IMR-90 (cell line): ENCODE data around the gene PPIC. TPM values are rescaled to one million over a fixed set of nuclear protein-coding genes. Genes with fewer than 3 reads are reported as not detected.

Experiments
- ATAC-seq: fragments of 200-7000 bp; cut with Tn5 transposase; 2 replicates; pipeline ENCODE4 v1.9.1; 2020; ENCODE audit warnings: low read depth, mild to moderate bottlenecking, moderate library complexity
- BruUV-seq: library from RNA; stranded (reverse); fragments of 400-500 nt; replicated peaks from 2 replicates; lab custom pipeline; 2021; lab: Mats Ljungman, UMichigan
- CTCF ChIA-PET: fragments of 300-600 bp; formaldehyde crosslinking; extraction: SDS; loops from one replicate; lab custom pipeline; 2021; ENCODE audit warnings: antibody characterized with exemption; lab: Yijun Ruan, JAX
- POLR2A ChIA-PET: fragments of 300-600 bp; sonication (Branson Sonifier 250); formaldehyde crosslinking; loops from one replicate; lab custom pipeline; 2022; ENCODE audit warnings: antibody characterized with exemption; ENCODE audit not compliant: unreplicated experiment; lab: Charles Lee
- DNase-seq: peaks from one replicate; pipeline ENCODE4 v3.0.0; 2013
- H2AFZ ChIP-seq: replicated peaks from 2 replicates; pipeline ENCODE3; 2013; ENCODE audit warnings: low read length, mild to moderate bottlenecking; ENCODE audit not compliant: poor library complexity
- H2AK5ac ChIP-seq: 2 replicates; pipeline ENCODE4 v1.6.1; 2013; ENCODE audit warnings: low read depth, low read length, inconsistent platforms
- H2AK9ac ChIP-seq: replicated peaks from 2 replicates; pipeline ENCODE3; 2013; ENCODE audit warnings: mild to moderate bottlenecking, low read depth, low read length, moderate library complexity; ENCODE audit not compliant: poor library complexity
- H2BK120ac ChIP-seq: 2 replicates; pipeline ENCODE4 v1.6.1; 2013; ENCODE audit warnings: low read depth, low read length, inconsistent platforms
- H2BK15ac ChIP-seq: 3 replicates; pipeline ENCODE4 v1.6.1; 2013; ENCODE audit warnings: low read depth, low read length, inconsistent platforms
- H2BK20ac ChIP-seq: 2 replicates; pipeline ENCODE4 v1.6.1; 2013; ENCODE audit warnings: low read depth, mild to moderate bottlenecking, inconsistent platforms, low read length, moderate library complexity
- H2BK5ac ChIP-seq: 2 replicates; pipeline ENCODE4 v1.6.1; 2013; ENCODE audit warnings: mild to moderate bottlenecking, low read depth, low read length, inconsistent platforms; ENCODE audit not compliant: poor library complexity, severe bottlenecking
- H3K14ac ChIP-seq: replicated peaks from 2 replicates; pipeline ENCODE4 v1.6.1; 2013; ENCODE audit warnings: low read depth, low read length, inconsistent platforms
- H3K18ac ChIP-seq: 2 replicates; pipeline ENCODE4 v1.6.1; 2013; ENCODE audit warnings: low read depth, low read length, control low read depth
- H3K23ac ChIP-seq: 2 replicates; pipeline ENCODE4 v1.6.1; 2013; ENCODE audit warnings: low read depth, low read length, inconsistent platforms
- H3K27ac ChIP-seq: 2 replicates; pipeline ENCODE4 v1.5.1; 2013; ENCODE audit warnings: mild to moderate bottlenecking, control low read depth, low read length; ENCODE audit not compliant: insufficient read depth
- H3K27me3 ChIP-seq: 2 replicates; pipeline ENCODE4 v1.6.1; 2013; ENCODE audit warnings: low read length; ENCODE audit not compliant: control insufficient read depth, insufficient read depth
- H3K36me3 ChIP-seq: 2 replicates; pipeline ENCODE4 v1.6.1; 2013; ENCODE audit warnings: low read length, mixed read lengths; ENCODE audit not compliant: control insufficient read depth, insufficient read depth
- H3K4ac ChIP-seq: 2 replicates; pipeline ENCODE4 v1.6.1; 2013; ENCODE audit warnings: low read depth, low read length, inconsistent platforms
- H3K4me1 ChIP-seq: 2 replicates; pipeline ENCODE4 v1.6.1; 2013; ENCODE audit warnings: low read length, mixed read lengths; ENCODE audit not compliant: control insufficient read depth, insufficient read depth
- H3K4me2 ChIP-seq: 2 replicates; pipeline ENCODE4 v1.6.1; 2013; ENCODE audit warnings: low read depth, mild to moderate bottlenecking, control low read depth, low read length, moderate library complexity
- H3K4me3 ChIP-seq: 2 replicates; pipeline ENCODE4 v1.5.1; 2013; ENCODE audit warnings: low read depth, mild to moderate bottlenecking, control low read depth, low read length, moderate library complexity; ENCODE audit not compliant: insufficient read depth
- H3K56ac ChIP-seq: 2 replicates; pipeline ENCODE4 v1.6.1; 2013; ENCODE audit warnings: low read length, inconsistent platforms; ENCODE audit not compliant: insufficient read depth; ENCODE audit errors: extremely low read depth
- H3K79me1 ChIP-seq, 2 experiments: 2 replicates each; pipeline ENCODE4 v1.6.1; 2013; ENCODE audit warnings: low read length in 2 of 2, inconsistent platforms in 1 of 2, low read depth in 1 of 2
- H3K9ac ChIP-seq: 2 replicates; pipeline ENCODE4 v1.6.1; 2013; ENCODE audit warnings: low read depth, low read length, control low read depth
- H3K9me1 ChIP-seq: 2 replicates; pipeline ENCODE4 v1.6.1; 2013; ENCODE audit warnings: low read length, inconsistent platforms; ENCODE audit not compliant: insufficient read depth
- H3K9me3 ChIP-seq: 2 replicates; pipeline ENCODE4 v1.6.1; 2013; ENCODE audit warnings: low read length; ENCODE audit not compliant: control insufficient read depth, insufficient read depth
- H4K20me1 ChIP-seq: 2 replicates; pipeline ENCODE4 v1.6.1; 2013; ENCODE audit warnings: low read length, inconsistent platforms; ENCODE audit not compliant: insufficient read depth
- H4K5ac ChIP-seq: 2 replicates; pipeline ENCODE4 v1.6.1; 2013; ENCODE audit warnings: mild to moderate bottlenecking, low read depth, low read length, control low read depth
- H4K8ac ChIP-seq, 2 experiments: 2 replicates each; pipeline ENCODE4 v1.6.1; 2013; ENCODE audit warnings: low read depth in 2 of 2, low read length in 2 of 2, control low read depth in 1 of 2, inconsistent platforms in 1 of 2
- H4K91ac ChIP-seq: 2 replicates; pipeline ENCODE4 v1.6.1; 2013; ENCODE audit warnings: low read depth, low read length, inconsistent platforms; ENCODE audit not compliant: insufficient read depth
- CEBPB ChIP-seq: IDR thresholded peaks from 2 replicates; pipeline ENCODE4 v1.6.1; 2012; ENCODE audit warnings: low read depth, low read length, improper control_type of control experiment
- CHD1 ChIP-seq: IDR thresholded peaks from 2 replicates; pipeline ENCODE4 v1.6.1; 2012; ENCODE audit warnings: low read depth, low read length, improper control_type of control experiment
- MAFK ChIP-seq: IDR thresholded peaks from 2 replicates; pipeline ENCODE4 v1.6.1; 2012; ENCODE audit warnings: low read depth, low read length, improper control_type of control experiment
- NFE2L2 ChIP-seq: fragments of 150-350 bp; IDR thresholded peaks from 2 replicates; pipeline ENCODE4 v1.6.1; 2016; ENCODE audit warnings: low read depth, mild to moderate bottlenecking, low read length
- RCOR1 ChIP-seq: IDR thresholded peaks from 2 replicates; pipeline ENCODE4 v1.6.1; 2012; ENCODE audit warnings: mild to moderate bottlenecking, low read length, improper control_type of control experiment; ENCODE audit not compliant: insufficient replicate concordance
- WGBS, 2 experiments: methylation state at CpG; one replicate each; pipeline versions ENCODE4 v1.1.5 to v1.1.7; 2013; ENCODE audit warnings: missing lambda C conversion rate in 2 of 2; ENCODE audit not compliant: insufficient read length in 1 of 2; ENCODE audit errors: extremely low coverage in 2 of 2; 5-methylcytosine and 5-hydroxymethylcytosine counted together
- dilution Hi-C: fragments of 300-500 bp; cut with HindIII; formaldehyde crosslinking; loops from one replicate; pipeline ENCODE4 v1.14.3; 2018; ENCODE audit warnings: low sequenced_read_pairs; ENCODE audit not compliant: unreplicated experiment
- in situ Hi-C: fragments of 300-500 bp; cut with MboI; formaldehyde crosslinking; loops from 3 replicates; pipeline ENCODE4 v1.14.3; 2019; ENCODE audit warnings: low sequenced_read_pairs, inconsistent platforms, mixed read lengths
- intact Hi-C: fragments of 100-400 bp; cut with micrococcal nuclease; formaldehyde crosslinking; loops from 2 replicates; pipeline ENCODE4 v1.10.0; 2022
- polyA plus RNA-seq, 3 experiments: library from polyadenylated mRNA; depleted of rRNA; stranded (reverse); fragments of >200 nt; gene quantifications; 2 replicates each; pipeline ENCODE4 v1.2.3, GENCODE V29; 2012; ENCODE audit warnings: low replicate concordance in 1 of 3
- total RNA-seq: library from RNA; depleted of rRNA; stranded (reverse); fragments of >200 nt; gene quantifications from 2 replicates; pipeline ENCODE4 v1.2.3, GENCODE V29; 2012

Gene PPIC
- total and polyA plus RNA-seq, 2 of the 4 experiments (the other 2 are of a cell fraction): 20.6 to 45.6 TPM

GRCh38 chr5:123083298-123083697, 46.8 kb upstream of the PPIC start:
- Histone ChIP-seq H3K9me3 (peaks cover 2% of the 10 kb centered on the region; the same call in 1 of the 2 replicates), H3K36me3 (no peaks in the 10 kb centered on the region), H4K5ac (no peak overlapping the region), H2AK5ac (no peak overlapping the region), H3K56ac (no peak overlapping the region), H2BK5ac (no peak overlapping the region), H3K4me2 (no peak overlapping the region), H3K4me3 (no peak overlapping the region), H2AK9ac (no peak overlapping the region), H3K9me1 (no peaks in the 10 kb centered on the region), H3K4ac (no peak overlapping the region), H3K9ac (no peak overlapping the region), H4K91ac (no peak overlapping the region), H3K18ac (no peak overlapping the region), H4K8ac (no peak overlapping the region), H3K27me3 (peaks cover 38% of the 10 kb centered on the region), H2BK15ac (no peak overlapping the region), H3K79me1 (no peaks in the 10 kb centered on the region), H2AFZ (no peak overlapping the region), H3K14ac (no peak overlapping the region), H2BK20ac (no peak overlapping the region), H3K23ac (no peak overlapping the region), H3K27ac (no peak overlapping the region), H2BK120ac (no peak overlapping the region), H4K20me1 (no peaks in the 10 kb centered on the region), H3K4me1 (no peaks in the 10 kb centered on the region)
- ATAC-seq: no peak
- ChIA-PET POLR2A (no interaction called here), CTCF (interaction anchor here (1.1 kb wide), 1 partner anchor 379 kb away, joined by 3 read pairs; no protein-coding TSS in a partner anchor)
- WGBS, 2 experiments: no CpG with 5 or more reads among the region's 3 CpGs
- dilution Hi-C loops (no loop called here), intact Hi-C loops (no loop called here), in situ Hi-C loops (no loop called here)
- DNase-seq: peak; percentile 18
- no TSS peak for BruUV-seq
- TF ChIP-seq CEBPB: no peak
- no peak for TF ChIP-seq NFE2L2
- no peak for TF ChIP-seq RCOR1
- no peak for TF ChIP-seq MAFK
- TF ChIP-seq CHD1: no peak
